Measurements from ENCODE around the gene CD82.

The CD82 gene

DNA sequence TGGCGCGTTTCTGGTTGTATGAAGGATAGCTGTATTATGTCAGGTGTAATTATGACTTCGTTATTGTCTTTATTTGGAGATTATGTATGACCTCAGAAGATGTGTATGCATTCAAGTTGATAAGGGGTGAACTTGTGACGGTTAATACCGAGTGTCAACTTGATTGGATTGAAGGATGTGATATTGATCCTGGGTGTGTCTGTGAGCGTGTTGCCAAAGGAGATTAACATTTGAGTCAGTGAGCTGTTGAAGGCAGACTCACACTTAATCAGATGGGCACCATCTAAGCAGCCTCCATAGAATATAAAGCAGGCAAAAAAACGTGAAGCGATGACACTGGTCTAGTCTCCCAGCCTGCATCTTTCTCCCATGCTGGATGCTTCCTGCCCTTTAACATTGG, 15.3 kb upstream of the CD82 start:
- TF ChIP-seq, protein P1, sequence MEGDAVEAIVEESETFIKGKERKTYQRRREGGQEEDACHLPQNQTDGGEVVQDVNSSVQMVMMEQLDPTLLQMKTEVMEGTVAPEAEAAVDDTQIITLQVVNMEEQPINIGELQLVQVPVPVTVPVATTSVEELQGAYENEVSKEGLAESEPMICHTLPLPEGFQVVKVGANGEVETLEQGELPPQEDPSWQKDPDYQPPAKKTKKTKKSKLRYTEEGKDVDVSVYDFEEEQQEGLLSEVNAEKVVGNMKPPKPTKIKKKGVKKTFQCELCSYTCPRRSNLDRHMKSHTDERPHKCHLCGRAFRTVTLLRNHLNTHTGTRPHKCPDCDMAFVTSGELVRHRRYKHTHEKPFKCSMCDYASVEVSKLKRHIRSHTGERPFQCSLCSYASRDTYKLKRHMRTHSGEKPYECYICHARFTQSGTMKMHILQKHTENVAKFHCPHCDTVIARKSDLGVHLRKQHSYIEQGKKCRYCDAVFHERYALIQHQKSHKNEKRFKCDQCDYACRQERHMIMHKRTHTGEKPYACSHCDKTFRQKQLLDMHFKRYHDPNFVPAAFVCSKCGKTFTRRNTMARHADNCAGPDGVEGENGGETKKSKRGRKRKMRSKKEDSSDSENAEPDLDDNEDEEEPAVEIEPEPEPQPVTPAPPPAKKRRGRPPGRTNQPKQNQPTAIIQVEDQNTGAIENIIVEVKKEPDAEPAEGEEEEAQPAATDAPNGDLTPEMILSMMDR (IDR thresholded peaks at IDR 0.05; ENCODE audit: low read depth, low read length), result no peak
- TF ChIP-seq EZH2phosphoT487 (IDR thresholded peaks at IDR 0.05; ENCODE audit: low read depth), result no peak
- H4K20me1 ChIP-seq (ENCODE audit: insufficient read depth, low read length), result no peaks in the 10 kb centered on the region
- peaks cover 8% of the 10 kb centered on the region for H3K4me1 ChIP-seq (ENCODE audit: low read length)
- H3K27ac ChIP-seq (ENCODE audit: low read length), result no peak overlapping the region
- H3K9ac ChIP-seq (ENCODE audit: low read length), result no peak overlapping the region
- no peaks in the 10 kb centered on the region for H3K79me2 ChIP-seq (ENCODE audit: low read length)
- H3K36me3 ChIP-seq (replicated peaks; ENCODE audit: low read depth, low read length), result no peaks in the 10 kb centered on the region
- no peaks in the 10 kb centered on the region; the same call in 1 of the 2 replicates for H3K9me3 ChIP-seq (ENCODE audit: insufficient read depth, low read length)
- H3K4me3 ChIP-seq (ENCODE audit: low read length), result no peak overlapping the region
- no peak overlapping the region for H2AFZ ChIP-seq (ENCODE audit: low read depth, low read length)
- H3K27me3 ChIP-seq (ENCODE audit: low read depth, low read length), result no peaks in the 10 kb centered on the region
- H3K4me2 ChIP-seq (ENCODE audit: low read length), result no peak overlapping the region

DNA sequence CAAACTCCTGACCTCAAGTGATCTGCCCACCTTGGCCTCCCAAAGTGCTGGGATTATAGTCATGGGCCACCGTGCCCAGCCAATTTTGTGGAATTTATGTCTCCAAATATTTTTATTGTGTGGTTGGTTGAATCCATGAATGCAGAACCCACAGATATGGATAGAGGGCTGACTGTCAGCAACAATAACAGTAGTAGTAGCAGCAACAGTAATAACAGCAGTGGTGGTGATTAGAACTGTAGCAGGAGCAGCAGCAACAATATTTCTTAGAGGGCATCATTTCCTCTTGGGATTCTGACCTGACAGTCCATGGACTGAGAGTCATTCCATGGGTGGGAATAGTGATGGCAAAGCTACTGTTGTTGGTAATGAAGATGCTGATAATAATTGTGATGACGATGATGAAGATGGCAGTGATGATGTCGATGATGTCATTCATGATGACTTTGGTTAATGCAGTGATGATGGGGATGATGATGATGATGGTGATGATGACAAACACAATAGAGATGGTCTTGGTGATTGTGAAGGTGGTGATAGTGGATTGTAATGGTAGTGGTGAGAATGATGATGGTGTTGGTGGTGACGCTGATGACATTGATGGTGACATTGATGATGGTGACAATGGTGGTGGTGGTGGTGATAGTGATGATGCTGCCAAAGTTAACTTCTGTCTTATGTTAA, 13.9 kb upstream of the CD82 start:
- Histone ChIP-seq H3K9ac (ENCODE audit: low read length) (no peak overlapping the region), H3K27me3 (ENCODE audit: low read depth, low read length) (no peaks in the 10 kb centered on the region), H3K4me3 (ENCODE audit: low read length) (no peak overlapping the region), H4K20me1 (ENCODE audit: insufficient read depth, low read length) (no peaks in the 10 kb centered on the region), H3K27ac (ENCODE audit: low read length) (no peak overlapping the region), H2AFZ (ENCODE audit: low read depth, low read length) (no peak overlapping the region), H3K4me2 (ENCODE audit: low read length) (no peak overlapping the region), H3K79me2 (ENCODE audit: low read length) (no peaks in the 10 kb centered on the region), H3K36me3 (replicated peaks; ENCODE audit: low read depth, low read length) (no peaks in the 10 kb centered on the region), H3K9me3 (ENCODE audit: insufficient read depth, low read length) (no peaks in the 10 kb centered on the region; the same call in 1 of the 2 replicates), H3K4me1 (ENCODE audit: low read length) (peaks cover 18% of the 10 kb centered on the region)
- TF ChIP-seq EZH2phosphoT487 (IDR thresholded peaks at IDR 0.05; ENCODE audit: low read depth), result no peak
- TF ChIP-seq, protein P1 (IDR thresholded peaks at IDR 0.05; ENCODE audit: low read depth, low read length), result no peak

DNA sequence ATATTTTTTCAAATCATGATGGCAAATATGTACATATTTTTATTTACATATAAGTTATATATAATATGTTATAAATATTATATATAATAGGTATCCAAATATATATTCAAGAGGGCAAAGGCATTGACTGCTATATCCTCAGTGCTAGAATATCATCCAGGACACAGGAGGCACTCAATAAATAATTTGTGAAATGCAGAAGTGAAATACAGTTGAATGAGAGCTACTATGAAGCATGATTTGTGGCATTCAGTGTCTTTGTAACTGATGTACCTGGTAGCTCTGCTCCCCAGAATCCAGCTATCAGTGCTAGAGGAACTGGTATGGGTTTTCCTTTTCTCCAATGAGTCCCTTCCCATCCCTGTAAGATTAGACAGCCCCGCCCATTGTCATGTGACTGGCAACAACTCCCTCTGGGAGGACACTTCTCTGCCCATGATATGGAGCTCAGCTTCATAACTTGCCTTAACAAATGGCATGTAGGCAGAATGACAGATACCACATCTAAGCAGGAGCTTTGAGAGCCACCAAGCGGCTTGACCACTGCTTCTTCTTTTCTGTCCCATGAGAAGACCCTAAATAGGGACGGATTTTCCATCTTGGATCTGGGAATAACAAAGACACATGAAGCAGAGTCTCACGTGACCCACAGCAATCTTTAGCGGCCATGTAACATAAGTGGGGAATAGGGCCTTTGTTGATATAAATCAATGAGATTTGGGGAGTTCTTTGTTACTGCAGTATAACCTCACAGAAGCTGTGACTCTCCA, 10.2 kb upstream of the CD82 start:
- 0 out of 2 replicates have a peak overlapping the region, but pooled peaks have one; percentile 37 for H2AFZ ChIP-seq (ENCODE audit: low read depth, low read length)
- H4K20me1 ChIP-seq (ENCODE audit: insufficient read depth, low read length), result no peaks in the 10 kb centered on the region
- H3K4me3 ChIP-seq (ENCODE audit: low read length), result peak overlapping the region; percentile 11; the same call in 1 of the 2 replicates
- H3K79me2 ChIP-seq (ENCODE audit: low read length), result no peaks in the 10 kb centered on the region
- peak overlapping the region; percentile 58 for H3K4me2 ChIP-seq (ENCODE audit: low read length)
- peak overlapping the region; percentile 27; the same call in 1 of the 2 replicates for H3K27ac ChIP-seq (ENCODE audit: low read length)
- no peaks in the 10 kb centered on the region; the same call in 1 of the 2 replicates for H3K9me3 ChIP-seq (ENCODE audit: insufficient read depth, low read length)
- peaks cover 50% of the 10 kb centered on the region for H3K4me1 ChIP-seq (ENCODE audit: low read length)
- TF ChIP-seq EZH2phosphoT487 (IDR thresholded peaks at IDR 0.05; ENCODE audit: low read depth), result no peak
- TF ChIP-seq, protein P1 (IDR thresholded peaks at IDR 0.05; ENCODE audit: low read depth, low read length), result no peak
- H3K9ac ChIP-seq (ENCODE audit: low read length), result peak overlapping the region; percentile 10; the same call in 1 of the 2 replicates
- H3K27me3 ChIP-seq (ENCODE audit: low read depth, low read length), result no peaks in the 10 kb centered on the region
- H3K36me3 ChIP-seq (replicated peaks; ENCODE audit: low read depth, low read length), result no peaks in the 10 kb centered on the region

All from OCI-LY3 (cell line).